ENCODE data around the gene ELN.

ELN gene

GRCh38 chr7:74064696-74065095 is 36.7 kb downstream of the ELN start:
- DNase-seq, result no peak

- DNase-seq, result no peak
These were observed 38.7 kb downstream of the ELN start for GRCh38 chr7:74066626-74067025.

- no peak for DNase-seq
These were observed 40.6 kb downstream of the ELN start for GRCh38 chr7:74068378-74069085.

GRCh38 chr7:74069086-74069541 is 41.1 kb downstream of the ELN start:
- DNase-seq, result no peak

GRCh38 chr7:74069790-74070618 is 42.0 kb downstream of the ELN start:
- no peak for DNase-seq

- no peak for DNase-seq
These were observed 42.6 kb downstream of the ELN start for GRCh38 chr7:74070619-74070921.

- no peak for DNase-seq
These were observed 43.1 kb downstream of the ELN start for GRCh38 chr7:74071121-74071520.

- DNase-seq, result no peak
These were observed 46.8 kb downstream of the ELN start for GRCh38 chr7:74074770-74075169.

GRCh38 chr7:74078461-74078860 is 50.5 kb downstream of the ELN start:
- DNase-seq, result no peak

GRCh38 chr7:74082770-74083116 is 54.8 kb downstream of the ELN start:
- DNase-seq, result no peak

- peak; percentile 92 for DNase-seq
These were observed 55.3 kb downstream of the ELN start, which contains the start of gene LIMK1 for GRCh38 chr7:74083117-74083876. Gene LIMK1, plus strand, starts transcription at chr7:74083804. Its CDS starts 187 bp downstream, at chr7:74083991.

GRCh38 chr7:74083928-74084721 is 56.2 kb downstream of the ELN start:
- peak; percentile 64 for DNase-seq

- DNase-seq, result no peak
These were observed 57.0 kb downstream of the ELN start for GRCh38 chr7:74084722-74085578.

GRCh38 chr7:74087791-74088453 is 59.9 kb downstream of the ELN start:
- no peak for DNase-seq

- no peak for DNase-seq
These were observed 64.5 kb downstream of the ELN start for GRCh38 chr7:74092321-74092963.

- no peak for DNase-seq
These were observed 65.0 kb downstream of the ELN start for GRCh38 chr7:74092964-74093471.

- DNase-seq, result no peak
These were observed 65.8 kb downstream of the ELN start for GRCh38 chr7:74093671-74094223.

- peak; percentile 77 for DNase-seq
These were observed 66.5 kb downstream of the ELN start for GRCh38 chr7:74094224-74095101.

- no peak for DNase-seq
These were observed 67.2 kb downstream of the ELN start for GRCh38 chr7:74095135-74095534.
